SU-DHL-6 (cell line): ENCODE results near the gene RTF2.

Experiments used
- H2AFZ ChIP-seq: fragments of 200-600 bp; sonication (generic); 2 replicates; pipeline ENCODE4 v1.6.1; 2014; ENCODE audit warnings: low read depth, mild to moderate bottlenecking, moderate library complexity, mixed read lengths, antibody characterized with exemption, low read length; ENCODE audit not compliant: severe bottlenecking
- H3F3A ChIP-seq: fragments of 200-600 bp; shearing (Covaris generic); 2 replicates; pipeline ENCODE4 v1.6.0; 2016; ENCODE audit warnings: antibody characterized with exemption, mild to moderate bottlenecking; ENCODE audit not compliant: insufficient read depth
- H3K27ac ChIP-seq: fragments of 200-600 bp; sonication (generic); 2 replicates; pipeline ENCODE4 v1.5.1; 2016; ENCODE audit warnings: low read depth, mild to moderate bottlenecking, low read length, moderate library complexity, mixed read lengths
- H3K27me3 ChIP-seq: fragments of 200-600 bp; sonication (generic), shearing (Covaris generic); 2 replicates; pipeline ENCODE4 v1.6.0; 2014; ENCODE audit warnings: mild to moderate bottlenecking, low read length
- H3K36me3 ChIP-seq: fragments of 200-600 bp; sonication (generic); 2 replicates; pipeline ENCODE4 v1.6.1; 2014; ENCODE audit warnings: mild to moderate bottlenecking, low read length, mixed read lengths
- H3K4me2 ChIP-seq: fragments of 300-600, 200-600 bp; shearing (Covaris generic), sonication (generic); 2 replicates; pipeline ENCODE4 v1.6.0; 2014; ENCODE audit warnings: low read length, low read depth, mild to moderate bottlenecking; ENCODE audit not compliant: poor library complexity, severe bottlenecking
- H3K4me3 ChIP-seq: fragments of 200-600 bp; sonication (generic); 2 replicates; pipeline ENCODE4 v1.5.1; 2014; ENCODE audit warnings: antibody characterized with exemption, low read length, mild to moderate bottlenecking, mixed read lengths; ENCODE audit not compliant: insufficient read depth, poor library complexity, severe bottlenecking
- H3K79me2 ChIP-seq: fragments of 200-600 bp; sonication (generic); 2 replicates; pipeline ENCODE4 v1.6.1; 2014; ENCODE audit warnings: mild to moderate bottlenecking, low read length, moderate library complexity; ENCODE audit not compliant: insufficient read depth
- H3K9ac ChIP-seq: fragments of 200-600 bp; sonication (generic); 2 replicates; pipeline ENCODE4 v1.7.0; 2014; ENCODE audit warnings: mild to moderate bottlenecking, low read length
- H3K9me2 ChIP-seq: fragments of 200-600 bp; sonication (generic); replicated peaks from 2 replicates; pipeline ENCODE4 v1.6.1; 2014; ENCODE audit warnings: low read length; ENCODE audit not compliant: insufficient read depth
- H3K9me3 ChIP-seq: fragments of 200-600 bp; sonication (generic); 2 replicates; pipeline ENCODE4 v1.6.1; 2014; ENCODE audit warnings: low read length, mixed read lengths; ENCODE audit not compliant: insufficient read depth
- H4K20me1 ChIP-seq: fragments of 200-600 bp; sonication (generic); 2 replicates; pipeline ENCODE4 v1.6.1; 2014; ENCODE audit warnings: low read depth, mild to moderate bottlenecking, antibody characterized with exemption, low read length, moderate library complexity, mixed read lengths
- CTCF ChIP-seq: fragments of 200-600 bp; sonication (generic); IDR thresholded peaks from one replicate; pipeline ENCODE4 v1.5.1; 2017; ENCODE audit warnings: antibody characterized with exemption, mild to moderate bottlenecking, low read length, moderate library complexity; ENCODE audit not compliant: insufficient read depth, poor library complexity, severe bottlenecking
- EZH2phosphoT487 ChIP-seq: fragments of 200-600 bp; sonication (generic), shearing (Covaris generic); conservative IDR thresholded peaks from 2 replicates; pipeline ENCODE4 v1.6.1; 2018; ENCODE audit warnings: mild to moderate bottlenecking, antibody characterized with exemption, low read length, moderate library complexity, mixed read lengths

The RTF2 gene

GRCh38 chr20:56423886-56424285, 44.5 kb upstream of the RTF2 start:
- Histone ChIP-seq H3K27me3 (no peaks in the 10 kb centered on the region), H3K9ac (no peak overlapping the region), H3F3A (no peaks in the 10 kb centered on the region), H3K4me3 (no peak overlapping the region), H2AFZ (no peak overlapping the region), H3K79me2 (no peaks in the 10 kb centered on the region), H3K9me3 (no peaks in the 10 kb centered on the region), H3K9me2 (no peaks in the 10 kb centered on the region), H3K4me2 (no peak overlapping the region), H3K27ac (no peak overlapping the region), H3K36me3 (no peaks in the 10 kb centered on the region), H4K20me1 (no peaks in the 10 kb centered on the region)
- TF ChIP-seq CTCF = no peak
- no peak for TF ChIP-seq EZH2phosphoT487

GRCh38 chr20:56424931-56425330, 43.5 kb upstream of the RTF2 start:
- no peak overlapping the region for H3K4me3 ChIP-seq
- H3K79me2 ChIP-seq = no peaks in the 10 kb centered on the region
- H3K9me3 ChIP-seq = no peaks in the 10 kb centered on the region
- no peak overlapping the region for H3K9ac ChIP-seq
- no peaks in the 10 kb centered on the region for H3K9me2 ChIP-seq
- H3F3A ChIP-seq = no peaks in the 10 kb centered on the region
- H4K20me1 ChIP-seq = no peaks in the 10 kb centered on the region
- no peaks in the 10 kb centered on the region for H3K36me3 ChIP-seq
- no peak overlapping the region for H3K27ac ChIP-seq
- H3K4me2 ChIP-seq = no peak overlapping the region
- no peaks in the 10 kb centered on the region for H3K27me3 ChIP-seq
- H2AFZ ChIP-seq = no peak overlapping the region
- TF ChIP-seq EZH2phosphoT487 (no peak), CTCF (no peak)

- H3K79me2 ChIP-seq = no peaks in the 10 kb centered on the region
- TF ChIP-seq CTCF (no peak), EZH2phosphoT487 (no peak)
Measured at GRCh38 chr20:56426026-56426425, 42.4 kb upstream of the RTF2 start.

More at GRCh38 chr20:56426026-56426425, 42.4 kb upstream of the RTF2 start:
- Histone ChIP-seq H3F3A (no peaks in the 10 kb centered on the region), H3K9me3 (no peaks in the 10 kb centered on the region), H3K36me3 (no peaks in the 10 kb centered on the region), H3K27ac (no peak overlapping the region), H3K27me3 (no peaks in the 10 kb centered on the region), H2AFZ (no peak overlapping the region), H3K4me3 (no peak overlapping the region), H3K4me2 (no peak overlapping the region), H3K9me2 (no peaks in the 10 kb centered on the region), H4K20me1 (no peaks in the 10 kb centered on the region), H3K9ac (no peak overlapping the region)
